GM19455 (cell line): ENCODE measurements around the gene EXOC2.
"Not testable (repeated sequence)": the region's sequence is repeated elsewhere in the genome, so short reads cannot be mapped to it uniquely, and the experiment has no call there.

Source experiments
- ATAC-seq: cut with Tn5 transposase; IDR thresholded peaks from one replicate; pipeline ENCODE4 v1.9.1; 2021; ENCODE audit not compliant: unreplicated experiment

Gene EXOC2

GRCh38 chr6:641225-641985 lies 51.5 kb downstream of the EXOC2 start:
- ATAC-seq, result no peak

GRCh38 chr6:636488-636887 lies 56.5 kb downstream of the EXOC2 start:
- no peak for ATAC-seq

- no peak for ATAC-seq
These were observed 57.7 kb downstream of the EXOC2 start for GRCh38 chr6:635233-635632.

- ATAC-seq, result no peak
These were observed 59.3 kb downstream of the EXOC2 start for GRCh38 chr6:633611-634010.

- no peak for ATAC-seq
These were observed 64.2 kb downstream of the EXOC2 start for GRCh38 chr6:628766-629165.

- ATAC-seq, result no peak
These were observed 66.7 kb downstream of the EXOC2 start for GRCh38 chr6:626236-626635.

- ATAC-seq, result no peak
These were observed 68.0 kb downstream of the EXOC2 start for GRCh38 chr6:624979-625378.

- ATAC-seq, result no peak
These were observed 70.5 kb downstream of the EXOC2 start for GRCh38 chr6:622462-622861.

- ATAC-seq, result no peak
These were observed 71.0 kb downstream of the EXOC2 start for GRCh38 chr6:621931-622330.

- ATAC-seq, result no peak
These were observed 72.0 kb downstream of the EXOC2 start for GRCh38 chr6:620950-621349.

GRCh38 chr6:620166-620565 lies 72.8 kb downstream of the EXOC2 start:
- ATAC-seq, result no peak

GRCh38 chr6:617456-618100 lies 75.4 kb downstream of the EXOC2 start:
- ATAC-seq, result no peak

GRCh38 chr6:613981-614380 lies 79.0 kb downstream of the EXOC2 start:
- ATAC-seq, result no peak

GRCh38 chr6:611928-612327 lies 81.0 kb downstream of the EXOC2 start:
- no peak for ATAC-seq

- ATAC-seq, result no peak
These were observed 82.1 kb downstream of the EXOC2 start for GRCh38 chr6:610882-611281.

GRCh38 chr6:609905-610304 lies 83.0 kb downstream of the EXOC2 start:
- no peak for ATAC-seq

GRCh38 chr6:606829-607379 lies 86.0 kb downstream of the EXOC2 start:
- no peak for ATAC-seq

- not testable (repeated sequence) for ATAC-seq
These were observed 87.0 kb downstream of the EXOC2 start for GRCh38 chr6:605895-606294.

- no peak for ATAC-seq
These were observed 88.4 kb downstream of the EXOC2 start for GRCh38 chr6:604579-604978.

GRCh38 chr6:603265-603664 lies 89.7 kb downstream of the EXOC2 start:
- ATAC-seq, result no peak

GRCh38 chr6:599576-600448 lies 93.1 kb downstream of the EXOC2 start:
- no peak for ATAC-seq

GRCh38 chr6:593907-594212 lies 99.1 kb downstream of the EXOC2 start:
- no peak for ATAC-seq
